SK-N-SH (cell line): ENCODE data around the gene P2RX1. TPM values are rescaled to one million over a fixed set of nuclear protein-coding genes. Genes with fewer than 3 reads are reported as not detected.

Experiments used
- CTCF ChIA-PET: fragments of 300-600, 350-600 bp; formaldehyde crosslinking; extraction: SDS; loops from one replicate; lab custom pipeline; 2021; lab: Yijun Ruan, JAX
- POLR2A ChIA-PET: fragments of 350-600 bp; sonication (Branson Sonifier 250); formaldehyde crosslinking; extraction: SDS; loops from one replicate; lab custom pipeline; 2020; ENCODE audit warnings: antibody characterized with exemption, inconsistent platforms; lab: Yijun Ruan, JAX
- DNase-seq: peaks from one replicate; pipeline ENCODE4 v3.0.0; 2012
- H2AFZ ChIP-seq: fragments of 200-600 bp; sonication (generic); 2 replicates; pipeline ENCODE4 v1.8.1; 2016; ENCODE audit warnings: antibody characterized with exemption, mild to moderate bottlenecking, low read depth
- H3F3A ChIP-seq: fragments of 200-600 bp; sonication (generic); replicated peaks from 2 replicates; pipeline ENCODE3; 2016; ENCODE audit warnings: antibody characterized with exemption, mild to moderate bottlenecking; ENCODE audit not compliant: insufficient read depth
- H3K27ac ChIP-seq, 2 experiments: fragments of 200-500 bp in 1 of 2; fragments of 200-600 bp in 1 of 2; sonication (Bioruptor generic) in 1 of 2; sonication (generic), shearing (Covaris generic) in 1 of 2; 2 replicates each; pipeline versions ENCODE4 v1.5.1 to v1.6.1; 2014 to 2016; ENCODE audit warnings: low read depth in 2 of 2, inconsistent platforms in 1 of 2, low read length in 1 of 2, mild to moderate bottlenecking in 1 of 2, mixed read lengths in 1 of 2
- H3K27me3 ChIP-seq: fragments of 200-600 bp; sonication (generic), shearing (Covaris generic); 2 replicates; pipeline ENCODE4 v1.6.1; 2016; ENCODE audit warnings: mixed run types; ENCODE audit not compliant: insufficient read depth
- H3K36me3 ChIP-seq, 2 experiments: fragments of 200-500 bp in 1 of 2; fragments of 200-600 bp in 1 of 2; sonication (Bioruptor generic) in 1 of 2; sonication (generic) in 1 of 2; replicated peaks in 1 of 2; 2 replicates each; pipeline versions ENCODE3 to v1.5.1; 2014 to 2016; ENCODE audit warnings: low read length in 1 of 2, mild to moderate bottlenecking in 1 of 2; ENCODE audit not compliant: insufficient read depth in 2 of 2, control insufficient read depth in 1 of 2
- H3K4me1 ChIP-seq, 2 experiments: fragments of 200-500 bp in 1 of 2; fragments of 200-600 bp in 1 of 2; sonication (Bioruptor generic) in 1 of 2; sonication (generic), shearing (Covaris generic) in 1 of 2; 2 replicates each; pipeline versions ENCODE4 v1.5.1 to v1.6.1; 2014 to 2016; ENCODE audit warnings: low read depth in 1 of 2, low read length in 1 of 2, mixed run types in 1 of 2; ENCODE audit not compliant: insufficient read depth in 2 of 2, control insufficient read depth in 1 of 2
- H3K4me2 ChIP-seq: fragments of 200-600 bp; sonication (generic), shearing (Covaris generic); 2 replicates; pipeline ENCODE4 v1.6.1; 2017; ENCODE audit warnings: mixed run types
- H3K4me3 ChIP-seq, 2 experiments: fragments of 200-500 bp in 1 of 2; fragments of 200-600 bp in 1 of 2; sonication (Bioruptor generic) in 1 of 2; sonication (generic), shearing (Covaris generic) in 1 of 2; 2 replicates each; pipeline versions ENCODE4 v1.5.1 to v1.8.1; 2014 to 2016; ENCODE audit warnings: low read depth in 2 of 2, inconsistent platforms in 1 of 2, low read length in 1 of 2, mild to moderate bottlenecking in 1 of 2, mixed read lengths in 1 of 2, moderate library complexity in 1 of 2
- H3K79me2 ChIP-seq: fragments of 200-600 bp; sonication (generic); 2 replicates; pipeline ENCODE4 v1.8.1; 2017; ENCODE audit warnings: mild to moderate bottlenecking; ENCODE audit not compliant: insufficient read depth
- H3K9ac ChIP-seq: fragments of 200-600 bp; sonication (generic); 2 replicates; pipeline ENCODE4 v1.6.1; 2017; ENCODE audit warnings: mixed run types
- H3K9me2 ChIP-seq: fragments of 200-600 bp; sonication (generic); 2 replicates; pipeline ENCODE4 v1.6.1; 2017; ENCODE audit warnings: mixed run types
- H3K9me3 ChIP-seq: fragments of 200-600 bp; sonication (generic); 2 replicates; pipeline ENCODE4 v1.6.1; 2017; ENCODE audit warnings: mixed run types, mild to moderate bottlenecking, moderate library complexity
- H4K20me1 ChIP-seq: fragments of 200-600 bp; sonication (generic); 2 replicates; pipeline ENCODE4 v1.6.1; 2017; ENCODE audit warnings: mild to moderate bottlenecking, mixed run types; ENCODE audit not compliant: insufficient read depth
- CHD2 ChIP-seq: fragments of 150-350 bp; IDR thresholded peaks from 2 replicates; pipeline ENCODE4 v1.6.1; 2018; ENCODE audit warnings: low read length; ENCODE audit not compliant: partially characterized antibody
- FOSL2 ChIP-seq: IDR thresholded peaks from 2 replicates; pipeline ENCODE4 v1.4.0; 2012; ENCODE audit warnings: low read depth, mild to moderate bottlenecking, moderate library complexity, borderline replicate concordance
- FOXM1 ChIP-seq: IDR thresholded peaks from 2 replicates; pipeline ENCODE4 v1.4.0; 2012; ENCODE audit warnings: low read depth, mild to moderate bottlenecking
- JUND ChIP-seq: IDR thresholded peaks from 2 replicates; pipeline ENCODE4 v1.4.0; 2012
- MEF2A ChIP-seq: IDR thresholded peaks from 2 replicates; pipeline ENCODE4 v1.4.0; 2012; ENCODE audit warnings: low read depth, borderline replicate concordance
- MXI1 ChIP-seq: IDR thresholded peaks from 2 replicates; pipeline ENCODE4 v1.6.1; 2012; ENCODE audit warnings: mild to moderate bottlenecking, low read depth, low read length, improper control_type of control experiment
- NRF1 ChIP-seq: IDR thresholded peaks from 2 replicates; pipeline ENCODE4 v1.6.1; 2012; ENCODE audit warnings: low read depth, mild to moderate bottlenecking, low read length
- SMC3 ChIP-seq: IDR thresholded peaks from 2 replicates; pipeline ENCODE4 v1.6.1; 2012; ENCODE audit warnings: low read depth, low read length, improper control_type of control experiment
- YY1 ChIP-seq: IDR thresholded peaks from 2 replicates; pipeline ENCODE4 v1.4.0; 2012; ENCODE audit warnings: low read depth, mild to moderate bottlenecking
- WGBS: methylation state at CpG from one replicate; pipeline ENCODE4 v1.1.6; 2017; ENCODE audit warnings: low lambda C conversion rate; 5-methylcytosine and 5-hydroxymethylcytosine counted together
- polyA plus RNA-seq, 3 experiments: library from polyadenylated mRNA; depleted of rRNA; stranded (reverse); fragments of >200 nt; gene quantifications; 2 replicates each; pipeline ENCODE4 v1.2.3, GENCODE V29; 2012
- TF ChIP-seq, protein P1 (sequence below): fragments of 200-600 bp; sonication (generic); IDR thresholded peaks from 2 replicates; pipeline ENCODE4 v1.6.1; 2017; ENCODE audit warnings: antibody characterized with exemption, mild to moderate bottlenecking, moderate library complexity
- TF ChIP-seq, protein P2 (sequence below): fragments of 150-350 bp; IDR thresholded peaks from 2 replicates; pipeline ENCODE4 v1.6.1; 2016; ENCODE audit warnings: mild to moderate bottlenecking, low read depth, low read length
- TF ChIP-seq, protein P3 (sequence below): IDR thresholded peaks from 2 replicates; pipeline ENCODE4; 2012
- TF ChIP-seq, protein P4 (sequence below): fragments of 150-350 bp; IDR thresholded peaks from 2 replicates; pipeline ENCODE4 v1.6.1; 2017; ENCODE audit warnings: antibody characterized with exemption, low read length, low read depth, borderline replicate concordance

The P2RX1 gene
- polyA plus RNA-seq, 1 of the 3 experiments (the other 2 are of a cell fraction), result not detected

DNA sequence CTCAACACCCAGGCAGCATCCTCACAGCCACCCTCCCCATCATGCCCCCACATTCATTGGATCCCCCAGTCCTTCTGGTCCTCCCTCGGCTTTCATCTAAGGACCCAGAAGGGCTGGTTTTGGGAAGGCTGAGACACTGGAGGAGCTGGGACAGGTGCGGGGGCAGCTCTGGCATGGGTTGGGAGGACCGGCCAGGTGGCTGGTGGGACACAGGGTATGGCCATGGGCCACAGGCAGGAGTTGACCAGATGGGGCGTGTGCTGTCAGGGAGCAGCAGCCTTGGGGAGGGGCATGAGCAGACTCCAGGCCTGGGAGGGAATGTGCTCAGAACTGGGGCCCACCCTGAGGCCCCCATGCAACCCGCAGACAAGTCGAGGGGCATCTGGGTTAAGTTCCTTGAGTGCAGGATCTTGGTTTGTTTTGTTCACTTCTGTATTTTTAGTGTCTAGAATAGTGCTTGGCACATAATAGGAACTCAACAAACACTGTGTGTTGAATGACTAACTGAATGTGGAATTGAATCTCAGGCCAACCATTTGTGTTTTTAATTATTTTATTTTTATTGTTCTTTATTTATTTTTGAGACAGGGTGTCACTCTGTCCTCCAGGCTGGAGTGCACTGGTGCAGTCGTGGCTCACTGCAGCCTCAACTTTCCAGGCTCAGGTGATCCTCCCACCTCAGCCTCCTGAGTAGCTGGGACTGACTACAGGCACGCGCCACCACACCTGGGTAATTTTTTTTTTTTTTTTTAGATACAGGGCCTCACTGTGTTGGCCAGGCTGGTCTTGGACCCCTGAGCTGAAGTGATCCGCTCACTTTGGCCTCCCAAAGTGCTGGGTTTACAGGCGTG lies 5.6 kb downstream of the P2RX1 start:
- H3K9me3 ChIP-seq, result no peaks in the 10 kb centered on the region
- no peaks in the 10 kb centered on the region for H3K79me2 ChIP-seq
- H3K4me3 ChIP-seq, result no peak overlapping the region
- H3K9ac ChIP-seq, result no peak overlapping the region
- ChIA-PET CTCF (no interaction called here), POLR2A (no interaction called here)
- H3K9me2 ChIP-seq, result no peaks in the 10 kb centered on the region
- H3F3A ChIP-seq, result no peaks in the 10 kb centered on the region
- H3K4me2 ChIP-seq, result no peak overlapping the region
- H3K4me1 ChIP-seq, result peaks cover 0 to 3% of the 10 kb centered on the region in 2 experiments; a peak in 1 of 4 replicates
- 67% methylated on average over 11 of the region's 11 CpGs for WGBS
- H2AFZ ChIP-seq, result no peak overlapping the region
- H4K20me1 ChIP-seq, result no peaks in the 10 kb centered on the region
- H3K27me3 ChIP-seq, result no peaks in the 10 kb centered on the region
- TF ChIP-seq FOXM1 (no peak), FOSL2 (no peak), NRF1 (no peak), SMC3 (no peak), YY1 (no peak), CHD2 (no peak), MEF2A (no peak), MXI1 (no peak), JUND (no peak)
- TF ChIP-seq, protein P1, sequence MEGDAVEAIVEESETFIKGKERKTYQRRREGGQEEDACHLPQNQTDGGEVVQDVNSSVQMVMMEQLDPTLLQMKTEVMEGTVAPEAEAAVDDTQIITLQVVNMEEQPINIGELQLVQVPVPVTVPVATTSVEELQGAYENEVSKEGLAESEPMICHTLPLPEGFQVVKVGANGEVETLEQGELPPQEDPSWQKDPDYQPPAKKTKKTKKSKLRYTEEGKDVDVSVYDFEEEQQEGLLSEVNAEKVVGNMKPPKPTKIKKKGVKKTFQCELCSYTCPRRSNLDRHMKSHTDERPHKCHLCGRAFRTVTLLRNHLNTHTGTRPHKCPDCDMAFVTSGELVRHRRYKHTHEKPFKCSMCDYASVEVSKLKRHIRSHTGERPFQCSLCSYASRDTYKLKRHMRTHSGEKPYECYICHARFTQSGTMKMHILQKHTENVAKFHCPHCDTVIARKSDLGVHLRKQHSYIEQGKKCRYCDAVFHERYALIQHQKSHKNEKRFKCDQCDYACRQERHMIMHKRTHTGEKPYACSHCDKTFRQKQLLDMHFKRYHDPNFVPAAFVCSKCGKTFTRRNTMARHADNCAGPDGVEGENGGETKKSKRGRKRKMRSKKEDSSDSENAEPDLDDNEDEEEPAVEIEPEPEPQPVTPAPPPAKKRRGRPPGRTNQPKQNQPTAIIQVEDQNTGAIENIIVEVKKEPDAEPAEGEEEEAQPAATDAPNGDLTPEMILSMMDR, result no peak
- TF ChIP-seq, protein P2, sequence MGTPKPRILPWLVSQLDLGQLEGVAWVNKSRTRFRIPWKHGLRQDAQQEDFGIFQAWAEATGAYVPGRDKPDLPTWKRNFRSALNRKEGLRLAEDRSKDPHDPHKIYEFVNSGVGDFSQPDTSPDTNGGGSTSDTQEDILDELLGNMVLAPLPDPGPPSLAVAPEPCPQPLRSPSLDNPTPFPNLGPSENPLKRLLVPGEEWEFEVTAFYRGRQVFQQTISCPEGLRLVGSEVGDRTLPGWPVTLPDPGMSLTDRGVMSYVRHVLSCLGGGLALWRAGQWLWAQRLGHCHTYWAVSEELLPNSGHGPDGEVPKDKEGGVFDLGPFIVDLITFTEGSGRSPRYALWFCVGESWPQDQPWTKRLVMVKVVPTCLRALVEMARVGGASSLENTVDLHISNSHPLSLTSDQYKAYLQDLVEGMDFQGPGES, result no peak
- TF ChIP-seq, protein P3, sequence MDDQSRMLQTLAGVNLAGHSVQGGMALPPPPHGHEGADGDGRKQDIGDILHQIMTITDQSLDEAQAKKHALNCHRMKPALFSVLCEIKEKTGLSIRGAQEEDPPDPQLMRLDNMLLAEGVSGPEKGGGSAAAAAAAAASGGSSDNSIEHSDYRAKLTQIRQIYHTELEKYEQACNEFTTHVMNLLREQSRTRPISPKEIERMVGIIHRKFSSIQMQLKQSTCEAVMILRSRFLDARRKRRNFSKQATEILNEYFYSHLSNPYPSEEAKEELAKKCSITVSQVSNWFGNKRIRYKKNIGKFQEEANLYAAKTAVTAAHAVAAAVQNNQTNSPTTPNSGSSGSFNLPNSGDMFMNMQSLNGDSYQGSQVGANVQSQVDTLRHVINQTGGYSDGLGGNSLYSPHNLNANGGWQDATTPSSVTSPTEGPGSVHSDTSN, result no peak
- TF ChIP-seq, protein P4, sequence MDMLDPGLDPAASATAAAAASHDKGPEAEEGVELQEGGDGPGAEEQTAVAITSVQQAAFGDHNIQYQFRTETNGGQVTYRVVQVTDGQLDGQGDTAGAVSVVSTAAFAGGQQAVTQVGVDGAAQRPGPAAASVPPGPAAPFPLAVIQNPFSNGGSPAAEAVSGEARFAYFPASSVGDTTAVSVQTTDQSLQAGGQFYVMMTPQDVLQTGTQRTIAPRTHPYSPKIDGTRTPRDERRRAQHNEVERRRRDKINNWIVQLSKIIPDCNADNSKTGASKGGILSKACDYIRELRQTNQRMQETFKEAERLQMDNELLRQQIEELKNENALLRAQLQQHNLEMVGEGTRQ, result no peak
- H3K27ac ChIP-seq, result no peak overlapping the region
- H3K36me3 ChIP-seq, result no peaks in the 10 kb centered on the region
- DNase-seq, result no peak
